HEK293 (cell line): ENCODE data around the gene TAS1R1.

ENCODE experiments used
- CTCF ChIA-PET: fragments of 350-600 bp; formaldehyde crosslinking; extraction: SDS; loops from one replicate; lab custom pipeline; 2021; ENCODE audit warnings: antibody characterized with exemption; lab: Yijun Ruan, JAX
- POLR2A ChIA-PET: fragments of 300-600 bp; formaldehyde crosslinking; extraction: SDS; loops from one replicate; lab custom pipeline; 2020; ENCODE audit warnings: antibody characterized with exemption, inconsistent platforms; lab: Yijun Ruan, JAX
- H3K27ac ChIP-seq: fragments of 200-500 bp; sonication (Bioruptor generic); 2 replicates; pipeline ENCODE4 v1.5.1; 2014; ENCODE audit warnings: low read depth, low read length, control low read depth, inconsistent platforms; ENCODE audit errors: extremely low read depth
- H3K36me3 ChIP-seq, 2 experiments: fragments of 200-500 bp in 1 of 2; sonication (Bioruptor generic) in 1 of 2; 1 replicate in 1 of 2; 2 replicates in 1 of 2; pipeline ENCODE4 v1.5.1; 2014 to 2017; ENCODE audit warnings: inconsistent platforms in 2 of 2, low read length in 2 of 2; ENCODE audit not compliant: control insufficient read depth in 2 of 2, insufficient read depth in 1 of 2
- H3K4me1 ChIP-seq: fragments of 200-500 bp; sonication (Bioruptor generic); 2 replicates; pipeline ENCODE4 v1.5.1; 2014; ENCODE audit warnings: mild to moderate bottlenecking, low read length, inconsistent platforms; ENCODE audit not compliant: control insufficient read depth, insufficient read depth
- H3K4me3 ChIP-seq: 2 replicates; pipeline ENCODE4 v1.5.1; 2011; ENCODE audit warnings: low read depth, mild to moderate bottlenecking, control low read depth, low read length, moderate library complexity
- H3K9me3 ChIP-seq: fragments of 200-500 bp; sonication (Bioruptor generic); 2 replicates; pipeline ENCODE4 v1.5.1; 2014; ENCODE audit warnings: low read depth, low read length, inconsistent platforms; ENCODE audit not compliant: control insufficient read depth, insufficient read depth
- BCL11B ChIP-seq: fragments of 450-650 bp; formaldehyde crosslinking; IDR thresholded peaks from 2 replicates; pipeline ENCODE4 v1.5.1; 2016; ENCODE audit warnings: low read depth, missing biosample characterization, missing genetic modification characterization
- GFI1B ChIP-seq: fragments of 450-650 bp; formaldehyde crosslinking; IDR thresholded peaks from 2 replicates; pipeline ENCODE4 v1.5.1; 2016; ENCODE audit warnings: missing biosample characterization, missing genetic modification characterization
- GLIS1 ChIP-seq: fragments of 450-650 bp; formaldehyde crosslinking; IDR thresholded peaks from 2 replicates; pipeline ENCODE4 v1.5.1; 2016; ENCODE audit warnings: missing biosample characterization, missing genetic modification characterization
- HOXD13 ChIP-seq: sonication (generic); formaldehyde crosslinking; IDR thresholded peaks from 2 replicates; pipeline ENCODE4 v1.8.0; 2022; ENCODE audit warnings: missing genetic modification reagents, borderline replicate concordance
- IKZF3 ChIP-seq: fragments of 450-650 bp; IDR thresholded peaks from 2 replicates; pipeline ENCODE4 v1.5.0; 2018; ENCODE audit warnings: missing biosample characterization, mild to moderate bottlenecking, missing genetic modification characterization, moderate library complexity
- KLF1 ChIP-seq: fragments of 450-650 bp; formaldehyde crosslinking; IDR thresholded peaks from 2 replicates; pipeline ENCODE4 v1.5.1; 2016; ENCODE audit warnings: missing biosample characterization, missing genetic modification characterization
- KLF10 ChIP-seq: fragments of 450-650 bp; IDR thresholded peaks from 2 replicates; pipeline ENCODE4 v1.5.1; 2018; ENCODE audit warnings: missing biosample characterization, mild to moderate bottlenecking, missing genetic modification characterization
- KLF8 ChIP-seq: fragments of 450-650 bp; formaldehyde crosslinking; IDR thresholded peaks from 2 replicates; pipeline ENCODE4 v1.5.1; 2016; ENCODE audit warnings: missing biosample characterization, missing genetic modification characterization
- PATZ1 ChIP-seq: fragments of 450-650 bp; formaldehyde crosslinking; IDR thresholded peaks from 2 replicates; pipeline ENCODE4 v1.5.1; 2016; ENCODE audit warnings: missing biosample characterization, missing genetic modification characterization
- REPIN1 ChIP-seq: fragments of 450-650 bp; formaldehyde crosslinking; IDR thresholded peaks from 2 replicates; pipeline ENCODE4 v1.5.1; 2017; ENCODE audit warnings: missing biosample characterization, missing genetic modification characterization, low read depth
- SP2 ChIP-seq: fragments of 450-650 bp; formaldehyde crosslinking; IDR thresholded peaks from 2 replicates; pipeline ENCODE4 v1.5.1; 2016; ENCODE audit warnings: missing biosample characterization, missing genetic modification characterization
- SP3 ChIP-seq: fragments of 450-650 bp; formaldehyde crosslinking; IDR thresholded peaks from 2 replicates; pipeline ENCODE4 v1.5.1; 2016; ENCODE audit warnings: missing biosample characterization, missing genetic modification characterization
- SP7 ChIP-seq: fragments of 450-650 bp; formaldehyde crosslinking; IDR thresholded peaks from 2 replicates; pipeline ENCODE4 v1.5.1; 2016; ENCODE audit warnings: missing biosample characterization, missing genetic modification characterization
- YY1 ChIP-seq: fragments of 450-650 bp; formaldehyde crosslinking; IDR thresholded peaks from 2 replicates; pipeline ENCODE4 v1.5.1; 2018; ENCODE audit warnings: missing biosample characterization, missing genetic modification characterization
- ZBTB1 ChIP-seq: fragments of 450-650 bp; formaldehyde crosslinking; IDR thresholded peaks from 2 replicates; pipeline ENCODE4 v1.5.1; 2016; ENCODE audit warnings: missing biosample characterization, missing genetic modification characterization
- ZBTB17 ChIP-seq: fragments of 450-650 bp; formaldehyde crosslinking; IDR thresholded peaks from 2 replicates; pipeline ENCODE4 v1.5.1; 2016; ENCODE audit warnings: missing biosample characterization, missing genetic modification characterization
- ZBTB26 ChIP-seq: fragments of 450-650 bp; formaldehyde crosslinking; optimal IDR thresholded peaks from 2 replicates; pipeline ENCODE3; 2016; ENCODE audit warnings: missing biosample characterization, mild to moderate bottlenecking, missing genetic modification characterization
- ZBTB8A ChIP-seq: fragments of 450-650 bp; formaldehyde crosslinking; IDR thresholded peaks from 2 replicates; pipeline ENCODE4 v1.5.1; 2016; ENCODE audit warnings: missing biosample characterization, missing genetic modification characterization
- ZFP69B ChIP-seq: fragments of 450-650 bp; formaldehyde crosslinking; IDR thresholded peaks from 2 replicates; pipeline ENCODE4 v1.5.1; 2016; ENCODE audit warnings: missing biosample characterization, missing genetic modification characterization
- ZNF169 ChIP-seq: fragments of 450-650 bp; formaldehyde crosslinking; IDR thresholded peaks from 2 replicates; pipeline ENCODE4 v1.5.1; 2016; ENCODE audit warnings: missing biosample characterization, missing genetic modification characterization
- ZNF184 ChIP-seq: fragments of 450-650 bp; IDR thresholded peaks from 2 replicates; pipeline ENCODE4 v1.5.1; 2018; ENCODE audit warnings: missing biosample characterization, mild to moderate bottlenecking, missing genetic modification characterization
- ZNF341 ChIP-seq: fragments of 450-650 bp; formaldehyde crosslinking; IDR thresholded peaks from 2 replicates; pipeline ENCODE4; 2016; ENCODE audit warnings: low read depth, missing biosample characterization, missing genetic modification characterization
- ZNF350 ChIP-seq: fragments of 450-650 bp; formaldehyde crosslinking; IDR thresholded peaks from 2 replicates; pipeline ENCODE4 v1.5.0; 2017; ENCODE audit warnings: missing biosample characterization, mild to moderate bottlenecking, missing genetic modification characterization
- ZNF433 ChIP-seq: fragments of 450-650 bp; formaldehyde crosslinking; IDR thresholded peaks from 2 replicates; pipeline ENCODE4 v1.5.1; 2016; ENCODE audit warnings: missing biosample characterization, missing genetic modification characterization, low read depth
- ZNF561 ChIP-seq: fragments of 450-650 bp; IDR thresholded peaks from 2 replicates; pipeline ENCODE4 v1.5.1; 2018; ENCODE audit warnings: missing biosample characterization, missing genetic modification characterization, borderline replicate concordance
- ZNF585B ChIP-seq: fragments of 450-650 bp; formaldehyde crosslinking; IDR thresholded peaks from 2 replicates; pipeline ENCODE4 v1.5.1; 2016; ENCODE audit warnings: missing biosample characterization, missing genetic modification characterization
- ZNF600 ChIP-seq: fragments of 450-650 bp; formaldehyde crosslinking; IDR thresholded peaks from 2 replicates; pipeline ENCODE4 v1.5.1; 2016; ENCODE audit warnings: missing biosample characterization, missing genetic modification characterization
- ZNF660 ChIP-seq: fragments of 450-650 bp; IDR thresholded peaks from 2 replicates; pipeline ENCODE4 v1.5.1; 2018; ENCODE audit warnings: missing biosample characterization, mild to moderate bottlenecking, missing genetic modification characterization
- ZNF670 ChIP-seq: fragments of 450-650 bp; formaldehyde crosslinking; IDR thresholded peaks from 2 replicates; pipeline ENCODE4 v1.5.1; 2016; ENCODE audit warnings: missing biosample characterization, missing genetic modification characterization, low read depth
- ZNF692 ChIP-seq: fragments of 450-650 bp; formaldehyde crosslinking; IDR thresholded peaks from 2 replicates; pipeline ENCODE4 v1.5.1; 2016; ENCODE audit warnings: missing biosample characterization, missing genetic modification characterization
- ZNF791 ChIP-seq: fragments of 450-650 bp; formaldehyde crosslinking; IDR thresholded peaks from 2 replicates; pipeline ENCODE4 v1.5.1; 2016; ENCODE audit warnings: missing biosample characterization, missing genetic modification characterization
- ZNF792 ChIP-seq: fragments of 450-650 bp; formaldehyde crosslinking; IDR thresholded peaks from 2 replicates; pipeline ENCODE4 v1.5.1; 2016; ENCODE audit warnings: missing biosample characterization, missing genetic modification characterization
- ZSCAN30 ChIP-seq: fragments of 450-650 bp; IDR thresholded peaks from 2 replicates; pipeline ENCODE4 v1.5.1; 2018; ENCODE audit warnings: missing biosample characterization, mild to moderate bottlenecking, missing genetic modification characterization, moderate library complexity
- ZSCAN5A ChIP-seq: fragments of 450-650 bp; formaldehyde crosslinking; IDR thresholded peaks from 2 replicates; pipeline ENCODE4 v1.5.1; 2016; ENCODE audit warnings: missing biosample characterization, missing genetic modification characterization

TAS1R1 gene

GRCh38 chr1:6602669-6603237, 47.6 kb downstream of the TAS1R1 start, which contains the start of gene KLHL21:
Gene KLHL21, minus strand, starts transcription at chr1:6602869. Its CDS starts 52 bp downstream, at chr1:6602817.
- Histone ChIP-seq H3K27ac (peak within 1 kb of the TSS; percentile 82), H3K4me3 (peak within 1 kb of the TSS; percentile 58), H3K36me3 (peaks cover 0 to 25% of the 10 kb centered on the region in 2 experiments; a peak in 1 of 3 replicates), H3K9me3 (no peaks in the 10 kb centered on the region), H3K4me1 (no peaks in the 10 kb centered on the region)
- POLR2A ChIA-PET = interaction anchor here (0.9 to 3.5 kb wide), 11 partner anchors 9 to 48 kb away, joined by 3 to 25 read pairs (median 5); partner anchors contain the start of genes NOL9, PHF13, TAS1R1 and THAP3
- CTCF ChIA-PET = interaction anchor here (0.6 to 1.6 kb wide), 3 partner anchors 17 to 48 kb away, joined by 3 to 4 read pairs (median 3); partner anchors contain the start of gene TAS1R1
- TF ChIP-seq ZNF341 (tag by site-specific recombination) = peak; percentile 81
- TF ChIP-seq REPIN1 (tag by site-specific recombination) = no peak
- TF ChIP-seq ZBTB17 (tag by site-specific recombination) = peak; percentile 25; the same call in 1 of the 2 replicates
- peak; percentile 70 for TF ChIP-seq ZNF660
- TF ChIP-seq ZNF792 = no peak
- TF ChIP-seq SP7 = 0 out of 2 replicates have a peak, but pooled peaks have one; percentile 4
- peak; percentile 51 for TF ChIP-seq ZBTB26 (tag by site-specific recombination)
- TF ChIP-seq GLIS1 (tag by site-specific recombination) = peak; percentile 64; the same call in 1 of the 2 replicates
- TF ChIP-seq KLF10 (tag by site-specific recombination) = peak; percentile 93
- peak; percentile 65; the same call in 1 of the 2 replicates for TF ChIP-seq KLF8
- TF ChIP-seq BCL11B (tag by site-specific recombination) = 0 out of 2 replicates have a peak, but pooled peaks have one; percentile 17
- TF ChIP-seq ZNF600 (tag by site-specific recombination) = no peak
- peak; percentile 32; the same call in 1 of the 2 replicates for TF ChIP-seq IKZF3 (tag by site-specific recombination)
- no peak for TF ChIP-seq ZNF670 (tag by site-specific recombination)
- TF ChIP-seq ZBTB1 (tag by site-specific recombination) = no peak
- TF ChIP-seq SP3 = peak; percentile 54; the same call in 1 of the 2 replicates
- TF ChIP-seq ZNF350 (tag by site-specific recombination) = no peak
- peak; percentile 77; the same call in 1 of the 2 replicates for TF ChIP-seq YY1 (tag by site-specific recombination)
- TF ChIP-seq ZSCAN30 (tag by site-specific recombination) = peak; percentile 63
- 0 out of 2 replicates have a peak, but pooled peaks have one; percentile 27 for TF ChIP-seq KLF1
- peak; percentile 85 for TF ChIP-seq PATZ1
- TF ChIP-seq HOXD13 = no peak
- no peak for TF ChIP-seq ZNF433 (tag by site-specific recombination)
- TF ChIP-seq ZNF184 (tag by site-specific recombination) = 0 out of 2 replicates have a peak, but pooled peaks have one; percentile 40
- TF ChIP-seq ZNF169 = peak; percentile 4; the same call in 1 of the 2 replicates
- TF ChIP-seq ZSCAN5A (tag by site-specific recombination) = 0 out of 2 replicates have a peak, but pooled peaks have one; percentile 3
- 0 out of 2 replicates have a peak, but pooled peaks have one; percentile 18 for TF ChIP-seq ZNF692 (tag by site-specific recombination)
- TF ChIP-seq ZNF561 (tag by site-specific recombination) = peak; percentile 73; the same call in 1 of the 2 replicates
- no peak for TF ChIP-seq ZFP69B (tag by site-specific recombination)
- no peak for TF ChIP-seq GFI1B (tag by site-specific recombination)
- TF ChIP-seq ZBTB8A = peak; percentile 89
- TF ChIP-seq ZNF791 (tag by site-specific recombination) = 0 out of 2 replicates have a peak, but pooled peaks have one; percentile 27
- no peak for TF ChIP-seq ZNF585B (tag by site-specific recombination)
- peak; percentile 60 for TF ChIP-seq SP2 (tag by site-specific recombination)
